Liver (tissue), 3 donors: ENCODE measurements around the gene SIGLEC10.

ENCODE experiments used
- EGR1 ChIP-seq, 2 donors: IDR thresholded peaks; 2 replicates each; pipeline ENCODE4 v1.6.1; 2016 to 2018; ENCODE audit warnings: antibody characterized with exemption in 2 of 2, low read depth in 2 of 2
- RAD21 ChIP-seq, 2 donors: IDR thresholded peaks; 2 replicates each; pipeline ENCODE4 v1.6.1; 2016; ENCODE audit warnings: antibody characterized with exemption in 2 of 2, mild to moderate bottlenecking in 2 of 2
- TF ChIP-seq, protein P1 (sequence below): fragments of 150-350 bp; IDR thresholded peaks from 2 replicates; pipeline ENCODE4 v1.5.1; 2017; ENCODE audit warnings: improper control_type of control experiment, low read depth, low read length; ENCODE audit not compliant: missing input control
- TF ChIP-seq, protein P2 (sequence below): IDR thresholded peaks from 2 replicates; pipeline ENCODE4 v1.6.1; 2016; ENCODE audit warnings: antibody characterized with exemption, mild to moderate bottlenecking
- donor health status: healthy.
- donor health status: healthy.

DNA sequence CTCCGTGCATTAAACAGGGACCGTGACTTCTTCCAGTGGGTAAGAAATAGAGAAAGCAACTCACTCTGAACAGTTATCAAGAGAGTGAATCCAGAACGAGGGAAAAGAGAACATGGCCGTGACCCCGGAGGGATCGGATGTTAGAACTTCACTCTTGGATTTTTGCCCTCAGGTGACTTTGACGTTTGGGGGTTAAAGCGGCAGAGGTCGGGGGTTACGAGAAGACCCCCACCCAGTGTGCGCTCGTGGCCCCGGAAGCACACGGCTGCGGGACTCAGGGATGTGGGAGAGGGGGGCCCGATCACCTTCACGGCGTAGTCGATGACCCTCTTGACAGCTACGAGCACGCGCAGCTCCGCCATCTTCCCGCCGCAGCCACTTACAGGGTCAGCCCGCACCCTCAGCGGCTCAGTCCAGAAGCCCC lies 51.5 kb downstream of the SIGLEC10 start, which contains the start of gene ETFB:
- TF ChIP-seq, protein P1, sequence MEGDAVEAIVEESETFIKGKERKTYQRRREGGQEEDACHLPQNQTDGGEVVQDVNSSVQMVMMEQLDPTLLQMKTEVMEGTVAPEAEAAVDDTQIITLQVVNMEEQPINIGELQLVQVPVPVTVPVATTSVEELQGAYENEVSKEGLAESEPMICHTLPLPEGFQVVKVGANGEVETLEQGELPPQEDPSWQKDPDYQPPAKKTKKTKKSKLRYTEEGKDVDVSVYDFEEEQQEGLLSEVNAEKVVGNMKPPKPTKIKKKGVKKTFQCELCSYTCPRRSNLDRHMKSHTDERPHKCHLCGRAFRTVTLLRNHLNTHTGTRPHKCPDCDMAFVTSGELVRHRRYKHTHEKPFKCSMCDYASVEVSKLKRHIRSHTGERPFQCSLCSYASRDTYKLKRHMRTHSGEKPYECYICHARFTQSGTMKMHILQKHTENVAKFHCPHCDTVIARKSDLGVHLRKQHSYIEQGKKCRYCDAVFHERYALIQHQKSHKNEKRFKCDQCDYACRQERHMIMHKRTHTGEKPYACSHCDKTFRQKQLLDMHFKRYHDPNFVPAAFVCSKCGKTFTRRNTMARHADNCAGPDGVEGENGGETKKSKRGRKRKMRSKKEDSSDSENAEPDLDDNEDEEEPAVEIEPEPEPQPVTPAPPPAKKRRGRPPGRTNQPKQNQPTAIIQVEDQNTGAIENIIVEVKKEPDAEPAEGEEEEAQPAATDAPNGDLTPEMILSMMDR = no peak
- TF ChIP-seq EGR1 (IDR thresholded peaks at IDR 0.05; ENCODE audit: low read depth in 2 of 2) (no peak), RAD21 (IDR thresholded peaks at IDR 0.05) (no peak)
- TF ChIP-seq, protein P2, sequence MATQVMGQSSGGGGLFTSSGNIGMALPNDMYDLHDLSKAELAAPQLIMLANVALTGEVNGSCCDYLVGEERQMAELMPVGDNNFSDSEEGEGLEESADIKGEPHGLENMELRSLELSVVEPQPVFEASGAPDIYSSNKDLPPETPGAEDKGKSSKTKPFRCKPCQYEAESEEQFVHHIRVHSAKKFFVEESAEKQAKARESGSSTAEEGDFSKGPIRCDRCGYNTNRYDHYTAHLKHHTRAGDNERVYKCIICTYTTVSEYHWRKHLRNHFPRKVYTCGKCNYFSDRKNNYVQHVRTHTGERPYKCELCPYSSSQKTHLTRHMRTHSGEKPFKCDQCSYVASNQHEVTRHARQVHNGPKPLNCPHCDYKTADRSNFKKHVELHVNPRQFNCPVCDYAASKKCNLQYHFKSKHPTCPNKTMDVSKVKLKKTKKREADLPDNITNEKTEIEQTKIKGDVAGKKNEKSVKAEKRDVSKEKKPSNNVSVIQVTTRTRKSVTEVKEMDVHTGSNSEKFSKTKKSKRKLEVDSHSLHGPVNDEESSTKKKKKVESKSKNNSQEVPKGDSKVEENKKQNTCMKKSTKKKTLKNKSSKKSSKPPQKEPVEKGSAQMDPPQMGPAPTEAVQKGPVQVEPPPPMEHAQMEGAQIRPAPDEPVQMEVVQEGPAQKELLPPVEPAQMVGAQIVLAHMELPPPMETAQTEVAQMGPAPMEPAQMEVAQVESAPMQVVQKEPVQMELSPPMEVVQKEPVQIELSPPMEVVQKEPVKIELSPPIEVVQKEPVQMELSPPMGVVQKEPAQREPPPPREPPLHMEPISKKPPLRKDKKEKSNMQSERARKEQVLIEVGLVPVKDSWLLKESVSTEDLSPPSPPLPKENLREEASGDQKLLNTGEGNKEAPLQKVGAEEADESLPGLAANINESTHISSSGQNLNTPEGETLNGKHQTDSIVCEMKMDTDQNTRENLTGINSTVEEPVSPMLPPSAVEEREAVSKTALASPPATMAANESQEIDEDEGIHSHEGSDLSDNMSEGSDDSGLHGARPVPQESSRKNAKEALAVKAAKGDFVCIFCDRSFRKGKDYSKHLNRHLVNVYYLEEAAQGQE = no peak
